Panc1 (cell line): Measurements from ENCODE around the gene IFTAP.
A peak's percentile ranks its signal among the peaks of the same experiment; 100 is the strongest.

Experiments
- POLR2AphosphoS5 ChIP-seq: IDR thresholded peaks from 2 replicates; pipeline ENCODE4 v1.6.1; 2012; ENCODE audit warnings: mild to moderate bottlenecking, low read depth, low read length, moderate library complexity
- TCF7L2 ChIP-seq: IDR thresholded peaks from 2 replicates; pipeline ENCODE4 v1.6.1; 2011; ENCODE audit warnings: mild to moderate bottlenecking, low read depth, low read length, inconsistent platforms

GRCh38 chr11:36594316-36594989 lies at the start of gene IFTAP:
- TF ChIP-seq POLR2AphosphoS5, result peak; percentile 51; the same call in 1 of the 2 replicates
- no peak for TF ChIP-seq TCF7L2
